Kidney (tissue), 14 donors: ENCODE measurements around the gene HOXB2. TPM values are rescaled to one million over a fixed set of nuclear protein-coding genes. Genes with fewer than 3 reads are reported as not detected.

Source experiments
- DNase-seq, 5 donors: peaks; one replicate each; pipeline ENCODE4 v3.0.0-alpha.2; 2013 to 2020
- FAIRE-seq: peaks from 2 replicates; lab custom pipeline; 2012; peaks lifted over from hg19 to GRCh38; lab: Jason Lieb, UNC
- H3K27ac ChIP-seq, 2 donors: one replicate each; pipeline ENCODE4 v1.7.0; 2013; ENCODE audit warnings: low read depth in 2 of 2, low read length in 2 of 2, inconsistent platforms in 1 of 2
- H3K27me3 ChIP-seq: one replicate; pipeline ENCODE4 v1.7.1; 2013; ENCODE audit warnings: low read length, inconsistent platforms; ENCODE audit not compliant: control insufficient read depth, insufficient read depth
- H3K36me3 ChIP-seq, 3 donors: one replicate each; pipeline versions ENCODE4 v1.7.0 to v1.7.1; 2013; ENCODE audit warnings: low read length in 3 of 3, control low read depth in 1 of 3, inconsistent platforms in 1 of 3; ENCODE audit not compliant: insufficient read depth in 3 of 3, control insufficient read depth in 2 of 3
- H3K4me1 ChIP-seq, 3 donors: one replicate each; pipeline versions ENCODE4 v1.7.0 to v1.7.1; 2013; ENCODE audit warnings: low read length in 3 of 3, inconsistent platforms in 1 of 3, low read depth in 1 of 3; ENCODE audit not compliant: control insufficient read depth in 2 of 3, insufficient read depth in 2 of 3
- H3K4me3 ChIP-seq, 3 donors: one replicate each; pipeline versions ENCODE4 v1.7.0 to v1.8.1; 2013; ENCODE audit warnings: low read length in 3 of 3, control low read depth in 1 of 3, inconsistent platforms in 1 of 3
- H3K9ac ChIP-seq, 3 donors: one replicate each; pipeline versions ENCODE4 v1.7.0 to v1.7.1; 2013; ENCODE audit warnings: low read length in 3 of 3, control low read depth in 1 of 3, inconsistent platforms in 1 of 3
- H3K9me3 ChIP-seq, 3 donors: one replicate each; pipeline versions ENCODE4 v1.7.0 to v1.7.1; 2013; ENCODE audit warnings: low read length in 3 of 3, control low read depth in 1 of 3, inconsistent platforms in 1 of 3; ENCODE audit not compliant: control insufficient read depth in 2 of 3, insufficient read depth in 1 of 3
- intact Hi-C: fragments of 100-400 bp; cut with DNase I; formaldehyde crosslinking; loops from one replicate; pipeline ENCODE4 v1.11.1; 2022
- polyA plus RNA-seq: library from polyadenylated mRNA; stranded (reverse); fragments of 350-450 nt; fragmentation: Illumina TruSeq; extraction: RNeasy Lipid Tissue Mini Kit (QIAGEN cat#74804); gene quantifications from one replicate; pipeline ENCODE4 v1.2.3, GENCODE V29; 2014; ENCODE audit warnings: low read depth, low replicate concordance; ENCODE audit not compliant: insufficient read depth
- total RNA-seq: library from RNA; stranded (reverse); fragmentation: NEBNext Ultra II Directional; extraction: Animal tissue kit (Norgen Biotek cat#: 25700); gene quantifications from one replicate; pipeline ENCODE4 v1.2.1, GENCODE V29; 2021
- TF ChIP-seq, protein P1 (sequence below): IDR thresholded peaks from 3 replicates; pipeline ENCODE4 v1.5.1; 2012; ENCODE audit warnings: mild to moderate bottlenecking, moderate library complexity, borderline replicate concordance; ENCODE audit not compliant: insufficient read depth; ENCODE audit errors: extremely low read depth
- donor health status: control.
- donor health status: control.
- donor health status: control.
- donor health status: control.
- donor health status: control.
- donor health status: DM: yes; HTN: yes; CAD: no.
- donor health status: Normal renal cell carcinoma (clear cell type).

HOXB2 gene
- total and polyA plus RNA-seq, 2 donors from 2014 or later: 30.7 to 61.9 TPM

DNA sequence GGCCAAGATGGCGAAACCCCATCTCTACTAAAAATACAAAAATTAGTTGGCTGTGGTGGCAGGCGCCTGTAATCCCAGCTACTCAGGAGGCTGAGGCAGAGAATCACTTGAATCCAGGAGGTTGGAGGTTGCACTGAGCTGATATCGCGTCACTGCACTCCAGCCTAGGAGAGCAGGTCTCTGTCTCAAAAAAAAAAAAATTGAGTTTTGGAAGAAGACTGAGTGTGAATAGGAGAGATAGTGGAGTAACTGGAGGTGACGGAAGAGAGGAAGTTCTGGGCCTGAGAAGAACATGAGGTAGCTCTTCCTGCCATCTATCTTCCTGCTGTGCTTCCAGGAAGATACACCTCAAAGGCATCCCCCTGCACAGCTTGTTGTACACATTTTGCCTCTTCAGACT lies 25.5 kb downstream of the HOXB2 start:
- Histone ChIP-seq H3K27me3 (no peaks in the 10 kb centered on the region), H3K9ac (no peak overlapping the region), H3K4me1 (peaks cover 0 to 11% (median 0%) of the 10 kb centered on the region in 3 donors), H3K27ac (no peak overlapping the region), H3K36me3 (no peaks in the 10 kb centered on the region), H3K9me3 (no peaks in the 10 kb centered on the region), H3K4me3 (no peak overlapping the region)
- FAIRE-seq (no peak), DNase-seq (no peak)
- TF ChIP-seq, protein P1, sequence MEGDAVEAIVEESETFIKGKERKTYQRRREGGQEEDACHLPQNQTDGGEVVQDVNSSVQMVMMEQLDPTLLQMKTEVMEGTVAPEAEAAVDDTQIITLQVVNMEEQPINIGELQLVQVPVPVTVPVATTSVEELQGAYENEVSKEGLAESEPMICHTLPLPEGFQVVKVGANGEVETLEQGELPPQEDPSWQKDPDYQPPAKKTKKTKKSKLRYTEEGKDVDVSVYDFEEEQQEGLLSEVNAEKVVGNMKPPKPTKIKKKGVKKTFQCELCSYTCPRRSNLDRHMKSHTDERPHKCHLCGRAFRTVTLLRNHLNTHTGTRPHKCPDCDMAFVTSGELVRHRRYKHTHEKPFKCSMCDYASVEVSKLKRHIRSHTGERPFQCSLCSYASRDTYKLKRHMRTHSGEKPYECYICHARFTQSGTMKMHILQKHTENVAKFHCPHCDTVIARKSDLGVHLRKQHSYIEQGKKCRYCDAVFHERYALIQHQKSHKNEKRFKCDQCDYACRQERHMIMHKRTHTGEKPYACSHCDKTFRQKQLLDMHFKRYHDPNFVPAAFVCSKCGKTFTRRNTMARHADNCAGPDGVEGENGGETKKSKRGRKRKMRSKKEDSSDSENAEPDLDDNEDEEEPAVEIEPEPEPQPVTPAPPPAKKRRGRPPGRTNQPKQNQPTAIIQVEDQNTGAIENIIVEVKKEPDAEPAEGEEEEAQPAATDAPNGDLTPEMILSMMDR: no peak
- intact Hi-C loops: no loop called here

GRCh38 chr17:48517478-48517877 lies 27.4 kb downstream of the HOXB2 start:
- no peak for FAIRE-seq

DNA sequence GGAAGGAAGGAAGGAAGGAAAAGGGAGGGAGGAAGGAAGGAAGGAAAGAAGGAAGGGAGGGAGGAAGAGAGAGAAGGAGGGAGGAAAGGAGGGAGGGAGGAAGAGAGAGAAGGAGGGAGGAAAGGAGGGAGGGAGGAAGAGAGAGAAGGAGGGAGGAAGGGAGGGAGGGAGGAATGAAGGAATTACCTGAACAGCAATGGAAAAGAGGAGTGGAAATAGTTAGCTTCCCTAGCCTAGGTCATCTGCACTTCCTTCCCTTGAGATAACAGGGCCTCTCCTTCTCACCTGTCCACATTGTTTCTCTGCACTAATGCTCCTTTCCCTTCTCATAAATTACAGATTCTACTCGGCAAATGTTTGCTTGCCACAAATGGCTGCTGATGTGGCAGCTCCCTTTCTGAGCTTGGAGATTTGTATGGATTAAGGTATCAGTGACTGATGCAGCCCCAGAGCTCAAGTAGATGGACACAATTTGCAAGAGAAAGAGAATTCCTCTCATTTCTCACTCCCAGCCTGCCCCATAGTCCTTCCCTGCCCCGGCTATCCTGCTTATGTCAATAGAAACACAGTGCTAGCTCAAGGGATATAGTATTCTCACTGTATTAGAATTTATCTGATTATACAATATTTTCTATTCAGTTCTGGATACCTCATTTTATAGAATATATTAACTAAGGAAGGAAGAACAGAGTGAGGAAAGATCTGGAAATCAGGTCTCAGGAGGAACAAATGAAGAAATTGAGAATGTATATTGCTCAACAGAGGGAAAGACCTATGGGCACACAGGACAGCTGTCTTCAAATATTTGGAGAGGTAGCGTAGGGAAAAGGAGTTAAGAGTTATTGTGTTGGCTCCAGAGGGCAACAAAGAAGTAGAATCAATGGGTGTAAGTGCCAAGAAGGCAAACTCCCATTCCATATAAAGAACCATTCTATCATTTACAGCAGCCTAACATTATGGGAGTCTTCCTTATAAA lies 28.7 kb downstream of the HOXB2 start:
- TF ChIP-seq, protein P1: no peak
- Histone ChIP-seq H3K36me3 (no peaks in the 10 kb centered on the region), H3K27ac (no peak overlapping the region), H3K9ac (no peak overlapping the region), H3K27me3 (no peaks in the 10 kb centered on the region), H3K4me1 (peaks cover 0 to 4% (median 0%) of the 10 kb centered on the region in 3 donors), H3K4me3 (no peak overlapping the region), H3K9me3 (no peaks in the 10 kb centered on the region)
- DNase-seq (no peak), FAIRE-seq (no peak)
- intact Hi-C loops: no loop called here

More at GRCh38 chr17:48517478-48517877, 27.4 kb downstream of the HOXB2 start:
- no peaks in the 10 kb centered on the region for H3K36me3 ChIP-seq
- H3K27me3 ChIP-seq: no peaks in the 10 kb centered on the region
- H3K4me1 ChIP-seq: peaks cover 0 to 4% (median 3%) of the 10 kb centered on the region in 3 donors
- H3K4me3 ChIP-seq: no peak overlapping the region
- H3K9ac ChIP-seq: no peak overlapping the region
- TF ChIP-seq, protein P1: no peak
- H3K27ac ChIP-seq: no peak overlapping the region
- H3K9me3 ChIP-seq: no peaks in the 10 kb centered on the region
- no peak for DNase-seq
- intact Hi-C loops: no loop called here
